ENCODE data around the gene CAPS.

- TF ChIP-seq CTCF (IDR thresholded peaks at IDR 0.05) (no peak), POLR2A (IDR thresholded peaks at IDR 0.05) (no peak)
Measured at GRCh38 chr19:5964816-5965565, 50.9 kb downstream of the CAPS start.
